B cell (primary cell): ENCODE data around the gene STEAP2.

ENCODE experiments used
- EZH2 ChIP-seq: IDR thresholded peaks from 2 replicates; pipeline ENCODE4 v1.6.1; 2012; ENCODE audit warnings: borderline replicate concordance, low read depth, mild to moderate bottlenecking, moderate library complexity, low read length; ENCODE audit not compliant: insufficient read depth, poor library complexity, severe bottlenecking
- TF ChIP-seq, protein P1 (sequence below): fragments of 200-600 bp; IDR thresholded peaks from one replicate; pipeline ENCODE4 v1.8.0; 2022; ENCODE audit warnings: antibody characterized with exemption, mild to moderate bottlenecking

DNA sequence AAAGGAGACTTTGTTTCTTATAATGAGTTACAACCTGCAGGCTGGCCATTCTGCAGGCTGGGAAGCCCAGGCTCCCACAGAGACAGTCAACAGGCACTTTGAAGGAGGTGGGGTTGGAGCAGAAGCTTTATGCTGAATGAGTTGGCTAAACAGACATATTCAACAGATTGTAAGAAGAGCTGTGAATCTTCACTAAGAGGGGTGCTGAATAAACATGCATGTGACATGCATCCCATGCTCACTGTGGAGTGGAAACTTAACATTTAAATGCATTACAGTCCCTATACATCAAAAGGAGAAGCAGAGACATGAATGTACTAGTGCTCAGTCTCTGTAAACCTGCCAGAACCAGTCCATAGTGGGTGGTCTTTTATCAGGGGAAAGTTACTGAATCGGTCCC lies 32.0 kb downstream of the STEAP2 start:
- TF ChIP-seq, protein P1, sequence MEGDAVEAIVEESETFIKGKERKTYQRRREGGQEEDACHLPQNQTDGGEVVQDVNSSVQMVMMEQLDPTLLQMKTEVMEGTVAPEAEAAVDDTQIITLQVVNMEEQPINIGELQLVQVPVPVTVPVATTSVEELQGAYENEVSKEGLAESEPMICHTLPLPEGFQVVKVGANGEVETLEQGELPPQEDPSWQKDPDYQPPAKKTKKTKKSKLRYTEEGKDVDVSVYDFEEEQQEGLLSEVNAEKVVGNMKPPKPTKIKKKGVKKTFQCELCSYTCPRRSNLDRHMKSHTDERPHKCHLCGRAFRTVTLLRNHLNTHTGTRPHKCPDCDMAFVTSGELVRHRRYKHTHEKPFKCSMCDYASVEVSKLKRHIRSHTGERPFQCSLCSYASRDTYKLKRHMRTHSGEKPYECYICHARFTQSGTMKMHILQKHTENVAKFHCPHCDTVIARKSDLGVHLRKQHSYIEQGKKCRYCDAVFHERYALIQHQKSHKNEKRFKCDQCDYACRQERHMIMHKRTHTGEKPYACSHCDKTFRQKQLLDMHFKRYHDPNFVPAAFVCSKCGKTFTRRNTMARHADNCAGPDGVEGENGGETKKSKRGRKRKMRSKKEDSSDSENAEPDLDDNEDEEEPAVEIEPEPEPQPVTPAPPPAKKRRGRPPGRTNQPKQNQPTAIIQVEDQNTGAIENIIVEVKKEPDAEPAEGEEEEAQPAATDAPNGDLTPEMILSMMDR: no peak
- no peak for TF ChIP-seq EZH2
